VCaP (cell line): ENCODE data around the gene MSRB3.
A peak's percentile ranks its signal among the peaks of the same experiment; 100 is the strongest.

Experiments
- H3K27ac ChIP-seq: fragments of 450-650 bp; 2 replicates; pipeline ENCODE4 v1.5.1; 2017
- TF ChIP-seq, protein P1 (sequence below): fragments of 450-650 bp; conservative IDR thresholded peaks from 2 replicates; pipeline ENCODE4 v1.5.1; 2017; ENCODE audit warnings: mild to moderate bottlenecking, moderate library complexity

Gene MSRB3

DNA sequence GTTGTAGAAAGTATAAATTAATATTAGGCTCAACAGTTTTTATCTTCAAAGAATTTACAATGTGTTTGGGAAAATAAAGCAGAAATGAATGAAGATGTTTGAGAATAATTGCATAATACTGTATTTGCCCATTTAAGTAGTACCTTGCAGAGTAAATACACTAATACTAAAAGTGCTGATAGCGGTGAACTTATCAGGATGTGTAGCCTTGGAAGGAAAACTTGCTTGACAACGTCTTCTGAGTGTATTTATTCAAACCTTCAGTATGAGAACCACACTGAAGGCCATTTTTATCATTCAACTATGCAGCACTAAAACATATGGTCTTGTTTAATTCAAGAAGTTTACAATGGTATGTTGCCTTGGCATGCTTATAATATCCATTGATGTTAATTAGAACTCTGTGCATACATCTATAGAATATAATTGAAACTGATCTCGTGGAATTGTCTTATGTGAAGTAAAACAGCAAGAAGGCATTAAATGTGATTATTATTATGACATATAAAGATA is 41.3 kb downstream of the MSRB3 start:
- TF ChIP-seq, protein P1, sequence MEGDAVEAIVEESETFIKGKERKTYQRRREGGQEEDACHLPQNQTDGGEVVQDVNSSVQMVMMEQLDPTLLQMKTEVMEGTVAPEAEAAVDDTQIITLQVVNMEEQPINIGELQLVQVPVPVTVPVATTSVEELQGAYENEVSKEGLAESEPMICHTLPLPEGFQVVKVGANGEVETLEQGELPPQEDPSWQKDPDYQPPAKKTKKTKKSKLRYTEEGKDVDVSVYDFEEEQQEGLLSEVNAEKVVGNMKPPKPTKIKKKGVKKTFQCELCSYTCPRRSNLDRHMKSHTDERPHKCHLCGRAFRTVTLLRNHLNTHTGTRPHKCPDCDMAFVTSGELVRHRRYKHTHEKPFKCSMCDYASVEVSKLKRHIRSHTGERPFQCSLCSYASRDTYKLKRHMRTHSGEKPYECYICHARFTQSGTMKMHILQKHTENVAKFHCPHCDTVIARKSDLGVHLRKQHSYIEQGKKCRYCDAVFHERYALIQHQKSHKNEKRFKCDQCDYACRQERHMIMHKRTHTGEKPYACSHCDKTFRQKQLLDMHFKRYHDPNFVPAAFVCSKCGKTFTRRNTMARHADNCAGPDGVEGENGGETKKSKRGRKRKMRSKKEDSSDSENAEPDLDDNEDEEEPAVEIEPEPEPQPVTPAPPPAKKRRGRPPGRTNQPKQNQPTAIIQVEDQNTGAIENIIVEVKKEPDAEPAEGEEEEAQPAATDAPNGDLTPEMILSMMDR, result no peak
- H3K27ac ChIP-seq, result no peak overlapping the region; the same call in 1 of the 2 replicates

DNA sequence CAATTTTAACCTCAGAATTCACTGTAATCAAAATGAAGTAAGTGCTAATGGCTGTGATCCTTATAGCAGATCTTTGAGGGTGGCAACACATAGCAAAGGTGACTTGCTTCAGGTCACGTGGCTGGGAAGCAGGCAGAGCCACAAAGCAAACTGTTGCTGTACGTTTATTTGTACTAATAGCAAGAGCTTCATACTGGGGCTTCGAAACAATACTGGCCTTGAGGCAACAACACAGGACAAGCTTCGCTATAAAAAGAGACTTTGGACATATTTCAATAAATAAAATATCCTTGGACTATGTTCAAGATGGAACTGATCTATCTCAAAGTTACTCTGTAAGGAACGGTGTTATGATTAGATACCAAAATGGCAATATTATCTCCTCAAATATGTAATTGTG is 44.6 kb downstream of the MSRB3 start:
- H3K27ac ChIP-seq, result peak overlapping the region; percentile 59
- TF ChIP-seq, protein P1, result no peak

DNA sequence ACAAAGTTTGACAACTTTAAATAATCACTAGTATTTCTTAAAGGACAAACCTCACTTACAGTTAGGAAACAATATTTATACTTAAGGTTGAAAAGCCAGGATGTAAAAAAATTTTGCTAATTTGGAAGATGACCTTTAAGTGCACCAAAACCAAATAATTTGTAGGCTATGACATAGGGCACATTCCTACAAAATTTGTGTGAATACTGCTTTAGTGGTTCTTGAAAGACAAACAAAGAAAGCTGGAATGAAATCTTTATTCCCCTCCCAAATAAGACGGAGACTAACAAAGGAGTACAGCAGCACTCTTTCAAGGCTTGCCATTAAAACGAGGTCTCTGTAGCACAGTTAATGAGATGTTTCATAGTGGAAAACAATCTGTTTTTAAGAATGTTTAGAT is 45.6 kb downstream of the MSRB3 start:
- TF ChIP-seq, protein P1, result no peak
- no peak overlapping the region for H3K27ac ChIP-seq

DNA sequence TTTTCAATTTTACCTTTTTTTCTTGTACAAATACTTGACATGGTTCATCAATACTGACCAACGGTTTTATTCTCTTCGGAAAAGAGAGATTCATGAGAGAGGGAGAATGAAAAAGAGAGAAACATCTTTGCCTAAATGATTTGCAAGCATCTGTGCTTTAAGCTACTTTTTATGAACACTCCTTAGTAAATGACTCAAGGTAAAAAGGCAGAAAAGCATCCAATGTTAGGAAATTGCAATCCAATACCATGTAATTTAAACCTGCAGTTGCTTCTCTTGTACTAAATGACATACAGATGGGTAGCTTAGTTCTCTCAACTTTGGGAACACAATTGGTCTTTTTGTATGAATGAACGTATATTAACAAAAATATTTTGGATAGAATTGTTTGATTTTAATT is 46.1 kb downstream of the MSRB3 start:
- H3K27ac ChIP-seq, result no peak overlapping the region
- TF ChIP-seq, protein P1, result no peak

DNA sequence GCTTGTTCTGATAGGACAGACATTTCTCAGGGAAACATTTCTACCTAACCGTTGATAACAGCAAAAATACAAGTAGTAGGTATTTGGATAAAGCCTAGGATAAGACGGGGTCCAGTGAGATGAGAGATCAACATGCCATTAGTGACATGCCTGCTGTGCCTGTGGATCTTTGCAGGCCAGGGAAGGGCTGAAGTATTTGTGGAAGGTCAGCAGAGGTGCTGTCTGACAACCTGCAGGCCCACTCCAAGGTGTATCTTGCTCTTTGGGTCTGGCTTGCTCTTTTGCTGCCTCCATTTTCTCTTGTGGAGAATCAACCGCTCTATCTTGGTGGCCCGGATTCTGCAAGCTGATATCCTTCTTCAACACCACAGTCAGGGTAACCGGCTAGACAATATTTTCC is 46.7 kb downstream of the MSRB3 start:
- TF ChIP-seq, protein P1, result no peak
- H3K27ac ChIP-seq, result no peak overlapping the region

DNA sequence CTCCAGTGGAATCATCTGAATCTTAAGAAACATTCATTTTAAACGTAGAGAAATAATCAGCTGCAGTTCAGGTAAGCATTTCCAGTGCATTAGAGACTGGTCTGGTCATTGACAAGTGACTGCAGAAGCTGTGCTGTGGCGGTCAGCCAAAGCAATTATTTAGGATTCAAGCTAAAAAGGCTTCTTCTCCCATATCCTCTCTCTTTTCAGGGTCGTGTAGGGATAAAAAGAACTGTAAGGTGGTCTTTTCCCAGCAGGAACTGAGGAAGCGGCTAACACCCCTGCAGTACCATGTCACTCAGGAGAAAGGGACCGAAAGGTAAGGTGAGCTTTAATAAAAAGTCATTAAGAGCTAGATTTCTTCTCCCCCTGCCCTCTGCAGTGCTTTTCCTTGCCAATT is 48.1 kb downstream of the MSRB3 start:
- TF ChIP-seq, protein P1, result no peak
- no peak overlapping the region for H3K27ac ChIP-seq

DNA sequence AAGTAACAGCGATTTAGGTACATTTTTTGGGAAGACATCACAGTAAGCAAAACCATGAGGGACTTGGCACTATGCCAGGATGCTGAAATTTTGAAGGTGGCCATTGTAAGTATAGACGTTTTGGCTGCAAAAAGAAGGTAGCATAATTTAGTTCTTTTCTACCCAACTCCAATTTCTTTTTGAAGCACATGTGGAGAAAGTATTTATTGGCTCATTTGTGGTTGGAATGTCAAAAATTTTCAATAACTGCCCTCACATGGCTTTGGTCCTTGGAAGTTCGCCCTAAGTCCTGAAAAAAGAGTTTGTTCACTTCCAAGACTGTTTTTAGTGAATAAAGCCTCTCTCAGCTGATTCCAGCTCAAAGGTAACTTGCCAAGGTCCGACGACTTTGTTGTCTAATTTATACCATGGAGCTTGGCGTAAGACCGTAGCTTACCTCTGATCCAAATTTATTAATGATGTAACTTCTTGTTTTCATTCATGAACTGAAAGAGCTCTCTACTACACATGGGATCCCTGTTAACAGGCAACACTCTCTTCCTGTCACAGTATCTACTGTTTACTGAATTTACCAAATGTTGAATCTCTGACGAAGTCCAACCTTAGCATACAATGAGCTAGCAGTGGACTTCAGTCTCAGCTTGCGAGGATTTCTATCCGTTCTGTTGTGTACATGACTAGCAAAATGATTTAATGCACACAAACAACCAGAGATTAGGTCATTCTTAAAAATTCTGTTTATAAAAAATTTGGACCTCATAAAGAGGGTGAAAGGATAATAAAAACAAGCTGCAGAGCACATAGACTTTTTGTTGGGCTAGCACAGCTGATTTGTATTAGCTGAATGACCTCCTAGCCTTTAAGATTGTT is 49.0 kb downstream of the MSRB3 start:
- no peak overlapping the region for H3K27ac ChIP-seq
- TF ChIP-seq, protein P1, result no peak
